Measurements from ENCODE around the gene ADAMTS6.
"Not testable (repeated sequence)": the region's sequence is repeated elsewhere in the genome, so short reads cannot be mapped to it uniquely, and the experiment has no call there.

ADAMTS6 gene

GRCh38 chr5:65474130-65474711 is 7.5 kb downstream of the ADAMTS6 start:
- no peak for DNase-seq (ENCODE audit: low spot score)

- DNase-seq (ENCODE audit: low spot score), result no peak
Observed at GRCh38 chr5:65468633-65469032, 13.1 kb downstream of the ADAMTS6 start.

DNA sequence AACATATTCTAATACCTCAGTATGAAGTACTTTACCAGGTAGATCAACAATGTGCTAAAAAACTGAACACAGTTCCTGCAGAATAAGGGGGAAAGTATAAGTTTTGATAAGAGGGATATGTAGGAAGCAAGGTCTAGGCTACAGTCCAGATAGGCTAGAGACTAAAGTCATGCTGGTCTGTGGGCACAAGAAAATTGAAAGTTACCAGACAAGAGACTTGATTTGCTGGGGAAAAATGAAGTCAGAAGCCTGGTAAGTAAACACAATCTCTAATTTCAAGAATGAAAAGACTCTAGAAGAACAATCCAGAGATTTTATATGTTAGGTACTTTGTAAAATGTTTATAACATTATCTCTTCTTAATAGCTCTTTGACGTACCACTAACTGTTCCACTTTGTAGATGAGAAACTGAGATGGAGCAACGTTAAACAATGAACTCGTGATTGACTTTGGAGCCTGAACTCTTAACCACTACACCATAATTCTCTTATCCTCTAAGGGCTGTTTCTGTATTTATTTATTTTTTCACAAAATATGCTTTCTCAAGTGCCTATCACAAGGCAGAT is 19.5 kb downstream of the ADAMTS6 start:
- no peak for DNase-seq (ENCODE audit: low spot score)

DNA sequence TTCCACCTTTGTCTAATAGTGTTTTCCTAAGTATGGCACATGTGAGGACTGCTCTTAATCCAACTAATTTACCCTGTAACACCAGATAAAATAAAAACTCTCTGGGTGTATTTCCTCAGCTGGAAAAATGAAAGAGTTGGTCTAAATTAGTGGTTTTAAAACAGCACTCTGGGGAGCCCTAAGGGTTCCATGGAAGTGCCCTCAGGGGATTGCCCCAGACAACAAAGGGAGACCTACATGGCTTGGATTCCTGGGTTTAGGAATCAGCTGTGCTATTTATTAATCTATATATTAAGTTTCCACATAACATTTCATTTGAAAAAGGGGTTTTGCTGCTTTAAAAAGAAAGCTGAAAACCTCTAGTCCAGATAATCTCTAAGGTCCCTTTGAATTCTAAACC is 20.2 kb downstream of the ADAMTS6 start:
- DNase-seq (ENCODE audit: low spot score), result no peak

DNA sequence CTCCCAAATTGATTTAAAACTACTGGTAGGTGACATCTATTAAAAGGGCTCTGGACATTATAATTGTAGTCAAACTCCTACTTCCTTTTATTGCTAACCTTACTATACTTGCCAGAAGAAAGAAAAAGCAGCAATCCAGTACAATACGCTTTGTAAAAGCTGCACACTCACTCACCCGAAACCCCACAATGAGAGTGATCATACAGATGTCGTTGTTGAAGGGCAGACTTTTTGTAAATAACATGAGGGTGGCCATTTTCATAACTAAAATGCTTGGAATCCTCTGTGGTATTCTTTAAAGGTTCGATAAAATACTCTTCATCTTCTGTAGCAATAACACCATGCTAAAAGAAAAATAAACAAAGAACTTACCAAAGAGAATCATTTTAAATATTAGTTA is 21.7 kb downstream of the ADAMTS6 start:
- DNase-seq (ENCODE audit: low spot score), result no peak

DNA sequence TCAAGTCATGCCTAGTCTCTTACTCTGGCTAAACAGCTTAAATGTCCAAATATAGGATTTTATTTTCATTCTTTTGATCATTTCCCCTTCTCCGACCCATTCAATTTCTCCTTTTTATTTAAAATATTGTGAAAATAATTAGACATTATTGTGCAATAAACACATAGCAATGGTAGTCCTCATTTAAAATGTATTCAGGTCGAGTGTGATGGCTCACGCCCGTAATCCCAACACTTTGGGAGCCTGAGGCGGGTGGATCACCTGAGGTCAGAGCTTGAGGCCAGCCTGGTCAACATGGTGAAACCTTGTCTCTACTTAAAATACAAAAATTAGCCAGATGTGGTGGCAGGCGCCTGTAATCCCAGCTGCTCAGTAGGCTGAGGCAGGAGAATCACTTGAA is 26.7 kb downstream of the ADAMTS6 start:
- no peak for DNase-seq (ENCODE audit: low spot score)

DNA sequence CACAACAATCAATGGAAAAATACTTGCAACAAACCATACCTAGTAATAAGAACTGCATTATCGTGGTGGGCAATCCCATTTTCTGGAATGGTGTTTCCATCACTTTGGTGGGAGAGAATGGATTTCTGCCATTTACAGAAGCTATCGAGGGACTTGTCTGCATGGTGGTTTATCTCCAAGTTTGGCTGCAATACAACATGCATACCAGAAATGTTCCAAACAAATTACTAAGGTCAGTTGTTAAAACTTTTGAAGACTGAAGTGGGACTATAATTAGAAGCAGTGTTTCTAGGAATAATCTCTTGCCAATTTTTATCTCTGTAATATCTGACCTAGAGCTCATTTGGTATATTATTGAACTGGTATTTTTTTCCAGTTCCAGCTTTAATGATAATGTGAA is 30.3 kb downstream of the ADAMTS6 start:
- DNase-seq (ENCODE audit: low spot score), result no peak

DNA sequence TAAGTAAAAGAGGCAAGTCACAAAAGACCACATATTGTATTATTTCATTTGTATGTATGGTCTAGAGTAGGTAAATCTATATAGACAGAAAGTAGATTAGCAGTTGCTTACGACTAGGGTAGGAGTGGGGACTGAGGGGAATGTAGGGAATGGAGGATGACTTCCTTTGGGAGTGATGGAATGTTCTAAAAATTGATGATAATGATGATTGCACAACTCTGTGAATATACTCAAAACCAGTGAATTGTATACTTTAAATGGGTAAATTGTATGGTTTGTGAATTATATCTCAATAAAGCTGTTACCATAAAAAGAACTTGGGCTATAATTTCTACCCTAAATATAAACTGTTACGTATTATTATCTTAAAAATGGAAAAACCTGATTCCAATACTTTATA is 35.0 kb downstream of the ADAMTS6 start:
- no peak for DNase-seq (ENCODE audit: low spot score)

GRCh38 chr5:65441800-65442199 is 39.9 kb downstream of the ADAMTS6 start:
- no peak for DNase-seq (ENCODE audit: low spot score)

DNA sequence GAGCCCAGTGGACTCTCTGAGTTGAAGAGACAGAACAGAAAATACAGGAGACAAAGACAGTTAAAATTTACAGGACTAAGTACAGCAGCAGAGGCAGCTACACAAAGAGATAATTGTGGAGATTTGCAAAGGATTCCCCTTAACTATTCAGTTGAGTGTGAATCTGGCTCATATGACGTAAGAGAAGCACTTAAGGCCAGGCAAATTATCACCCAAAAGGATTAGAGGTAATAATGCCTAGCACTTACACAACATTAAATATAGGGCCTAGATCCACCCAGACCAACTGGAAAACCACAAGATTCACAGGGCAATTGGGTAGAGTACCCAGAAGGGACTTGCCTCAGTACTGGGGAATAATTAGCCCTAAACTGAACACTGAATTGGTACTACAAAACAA is 41.3 kb downstream of the ADAMTS6 start:
- DNase-seq (ENCODE audit: low spot score), result no peak

- no peak for DNase-seq (ENCODE audit: low spot score)
Observed at GRCh38 chr5:65434122-65434521, 47.6 kb downstream of the ADAMTS6 start.

GRCh38 chr5:65426656-65427055 is 55.1 kb downstream of the ADAMTS6 start:
- no peak for DNase-seq (ENCODE audit: low spot score)

- DNase-seq (ENCODE audit: low spot score), result no peak
Observed at GRCh38 chr5:65423623-65424022, 58.1 kb downstream of the ADAMTS6 start.

DNA sequence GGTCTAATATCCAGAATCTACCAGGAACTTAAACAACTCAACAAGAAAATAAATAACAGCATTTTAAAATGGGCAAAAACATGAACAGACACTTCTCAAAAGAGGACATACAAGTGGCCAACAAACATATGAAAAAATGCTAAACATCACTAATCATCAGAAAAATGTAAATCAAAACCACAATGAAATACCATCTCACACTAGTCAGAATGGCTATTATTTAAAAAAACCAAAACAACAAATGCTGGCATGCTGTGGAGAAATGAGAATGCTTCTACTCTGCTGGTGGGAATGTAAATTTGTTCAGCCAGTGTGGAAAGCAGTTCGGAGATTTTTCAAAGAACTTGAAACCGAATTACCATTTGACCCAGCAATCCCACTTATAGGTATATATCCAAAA is 63.1 kb downstream of the ADAMTS6 start:
- no peak for DNase-seq (ENCODE audit: low spot score)

DNA sequence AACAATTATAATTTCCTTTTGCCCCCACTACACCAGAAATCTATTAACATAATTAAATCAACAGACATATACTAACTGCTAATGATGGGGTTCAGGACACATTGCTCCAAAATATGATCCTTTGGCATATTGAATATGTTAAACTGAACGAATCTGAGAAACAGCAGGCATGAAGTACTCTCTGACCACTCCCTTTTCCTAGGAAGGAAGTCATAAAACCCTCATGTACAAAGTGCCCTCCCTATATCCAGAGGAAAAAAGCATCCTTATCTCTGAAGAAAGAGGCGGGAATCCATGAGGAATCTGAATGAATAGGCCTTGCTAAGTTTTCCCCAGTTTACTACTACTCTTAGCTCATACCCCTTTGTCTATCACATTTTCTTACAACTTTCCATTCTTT is 67.9 kb downstream of the ADAMTS6 start:
- DNase-seq (ENCODE audit: low spot score), result no peak

DNA sequence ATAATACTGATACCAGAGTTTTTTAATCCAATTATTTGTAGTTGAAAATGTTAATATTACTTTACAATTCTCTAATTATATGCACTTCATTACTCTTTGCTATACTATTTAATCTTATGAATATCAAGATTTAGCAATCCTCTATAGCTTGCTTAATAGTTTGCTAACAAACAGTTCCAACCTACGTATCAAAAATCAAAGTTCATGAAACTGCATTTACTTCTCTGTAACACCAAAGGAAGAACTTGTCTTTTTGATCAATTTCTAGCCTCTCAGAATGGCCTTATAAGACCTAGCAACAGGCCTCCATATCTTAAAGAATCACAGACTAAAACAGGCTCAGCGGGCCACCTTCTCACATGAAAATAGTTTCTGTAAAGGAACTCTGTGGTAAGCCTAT is 68.9 kb downstream of the ADAMTS6 start:
- DNase-seq (ENCODE audit: low spot score), result no peak

DNA sequence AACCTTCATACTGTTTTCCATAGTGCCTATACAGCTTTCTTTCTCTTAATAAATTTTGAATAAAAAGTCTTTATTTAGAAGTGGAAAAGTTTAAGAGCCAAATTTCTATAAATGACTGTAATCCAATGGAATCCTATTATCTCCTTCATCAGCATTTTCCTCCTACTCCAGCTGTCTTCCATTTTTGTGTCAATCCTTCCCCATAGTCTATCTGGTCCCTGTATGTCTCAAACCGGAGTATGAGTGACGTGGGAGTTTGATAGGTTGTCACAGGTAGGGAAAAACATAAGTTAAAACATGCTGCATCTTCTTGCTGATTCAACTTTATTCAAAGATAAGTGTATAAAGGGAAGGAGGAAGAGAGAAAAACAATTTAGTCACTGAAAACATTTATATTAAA is 70.4 kb downstream of the ADAMTS6 start:
- DNase-seq (ENCODE audit: low spot score), result no peak

DNA sequence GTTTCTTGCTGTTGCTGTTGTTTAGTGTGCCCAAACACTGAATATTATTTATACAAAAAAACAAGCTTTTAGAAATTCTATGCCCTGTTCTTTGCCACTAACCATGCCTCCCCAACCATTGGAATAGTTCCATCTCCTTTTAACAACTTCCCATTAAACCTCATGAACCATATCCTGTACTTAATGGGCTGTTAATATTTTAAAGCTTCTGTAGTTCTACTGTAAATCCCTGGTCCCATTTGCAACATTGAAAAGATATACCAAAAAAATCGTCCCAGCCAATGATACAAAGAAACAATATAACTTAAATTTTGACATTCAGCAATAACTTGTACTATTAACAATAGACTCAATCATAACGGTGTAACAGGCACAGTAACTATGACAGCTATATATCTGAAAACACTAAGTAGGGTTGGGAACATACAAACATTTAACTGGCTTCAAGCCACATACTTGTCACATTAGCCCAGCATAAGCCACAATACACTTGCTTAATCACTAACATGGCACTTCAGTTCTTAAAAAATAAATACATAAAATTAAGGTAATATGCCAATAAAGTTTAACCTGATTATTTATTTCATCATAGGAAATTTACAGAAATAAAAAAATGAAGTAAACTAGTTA is 86.1 kb downstream of the ADAMTS6 start:
- no peak for DNase-seq (ENCODE audit: low spot score)

GRCh38 chr5:65394087-65394486 is 87.6 kb downstream of the ADAMTS6 start:
- DNase-seq (ENCODE audit: low spot score), result peak; percentile 79

- DNase-seq (ENCODE audit: low spot score), result no peak
Observed at GRCh38 chr5:65391591-65391990, 90.1 kb downstream of the ADAMTS6 start.

DNA sequence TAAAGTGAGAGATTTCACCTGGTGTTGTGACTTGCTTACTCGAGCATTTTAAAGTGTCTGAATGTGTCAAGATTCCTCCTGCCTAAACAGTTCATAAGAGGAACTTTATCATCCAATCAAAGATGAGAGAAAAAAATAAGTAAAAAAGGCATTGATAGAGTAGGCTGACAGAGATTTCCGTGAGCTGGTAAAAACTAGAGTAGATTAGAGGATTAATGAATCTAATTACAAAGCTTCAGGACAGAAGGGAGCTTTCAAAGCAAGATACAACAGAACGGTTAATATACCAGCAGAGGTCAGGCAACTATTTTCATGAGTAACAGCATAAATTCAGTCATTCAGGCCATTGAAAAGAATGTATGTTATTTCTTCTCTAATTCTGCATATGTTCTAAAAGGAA is 91.5 kb downstream of the ADAMTS6 start:
- no peak for DNase-seq (ENCODE audit: low spot score)

DNA sequence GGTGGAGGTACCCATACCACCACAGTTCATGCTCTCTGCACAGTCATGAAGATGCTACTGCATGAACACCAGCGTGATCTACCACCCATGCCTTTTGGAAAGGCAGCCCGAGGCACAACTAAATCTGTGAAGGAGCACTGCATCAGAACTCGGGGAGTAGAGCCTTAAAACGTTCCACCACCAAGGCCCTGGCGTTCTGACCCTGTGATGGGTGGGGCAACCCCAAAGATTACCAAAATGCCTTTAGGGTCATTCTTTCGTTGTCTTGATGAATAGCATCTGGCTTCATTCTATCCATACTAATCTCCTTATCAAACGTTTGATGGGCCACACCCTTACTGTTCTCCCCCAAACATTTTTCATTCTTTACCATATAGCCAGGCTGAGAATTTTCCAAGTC is 97.9 kb downstream of the ADAMTS6 start:
- DNase-seq (ENCODE audit: low spot score), result no peak

GRCh38 chr5:65382582-65382981 is 99.1 kb downstream of the ADAMTS6 start:
- no peak for DNase-seq (ENCODE audit: low spot score)

DNA sequence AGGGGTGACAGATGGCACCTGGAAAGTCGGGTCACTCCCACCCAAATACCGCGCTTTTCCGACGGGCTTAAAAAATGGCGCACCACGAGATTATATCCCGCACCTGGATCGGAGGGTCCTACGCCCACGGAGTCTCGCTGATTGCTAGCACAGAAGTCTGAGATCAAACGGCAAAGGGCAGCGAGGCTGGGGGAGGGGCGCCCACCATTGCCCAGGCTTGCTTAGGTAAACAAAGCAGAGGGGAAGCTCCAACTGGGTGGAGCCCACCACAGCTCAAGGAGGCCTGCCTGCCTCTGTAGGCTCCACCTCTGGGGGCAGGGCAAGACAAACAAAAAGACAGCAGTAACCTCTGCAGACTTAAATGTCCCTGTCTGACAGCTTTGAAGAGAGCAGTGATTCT is 111.2 kb downstream of the ADAMTS6 start:
- not testable (repeated sequence) for DNase-seq (ENCODE audit: low spot score)

Data from AG20443 (cell line).